IPS-18c (cell line): ENCODE measurements around the gene COL26A1.
"Not testable (repeated sequence)": the region's sequence is repeated elsewhere in the genome, so short reads cannot be mapped to it uniquely, and the experiment has no call there.

Source experiments
- H3K4me3 ChIP-seq: 2 replicates; pipeline ENCODE4 v1.7.0; 2013; ENCODE audit warnings: low read depth, mild to moderate bottlenecking, low read length, moderate library complexity; ENCODE audit not compliant: insufficient read depth
- H3K9me3 ChIP-seq: one replicate; pipeline ENCODE4 v1.6.1; 2013; ENCODE audit warnings: mild to moderate bottlenecking, low read length, moderate library complexity; ENCODE audit not compliant: control insufficient read depth, insufficient read depth

Gene COL26A1

GRCh38 chr7:101502466-101503098 lies 139.9 kb downstream of the COL26A1 start:
- Histone ChIP-seq H3K9me3 (no peaks in the 10 kb centered on the region), H3K4me3 (no peak overlapping the region; the same call in 1 of the 2 replicates)

GRCh38 chr7:101505510-101505909 lies 142.8 kb downstream of the COL26A1 start:
- H3K9me3 ChIP-seq, H3K4me3 ChIP-seq: not testable (repeated sequence)

GRCh38 chr7:101506531-101506930 lies 143.9 kb downstream of the COL26A1 start:
- Histone ChIP-seq H3K4me3 (no peak overlapping the region), H3K9me3 (no peaks in the 10 kb centered on the region)

GRCh38 chr7:101507327-101507726 lies 144.7 kb downstream of the COL26A1 start:
- no peak overlapping the region for H3K4me3 ChIP-seq
- no peaks in the 10 kb centered on the region for H3K9me3 ChIP-seq

- Histone ChIP-seq H3K4me3 (no peak overlapping the region), H3K9me3 (no peaks in the 10 kb centered on the region)
Observed at GRCh38 chr7:101507791-101508252, 145.1 kb downstream of the COL26A1 start.

GRCh38 chr7:101510297-101510696 lies 147.6 kb downstream of the COL26A1 start:
- Histone ChIP-seq H3K4me3 (no peak overlapping the region), H3K9me3 (no peaks in the 10 kb centered on the region)

- no peak overlapping the region for H3K4me3 ChIP-seq
- no peaks in the 10 kb centered on the region for H3K9me3 ChIP-seq
Observed at GRCh38 chr7:101511965-101512364, 149.3 kb downstream of the COL26A1 start.

- H3K9me3 ChIP-seq = no peaks in the 10 kb centered on the region
- no peak overlapping the region for H3K4me3 ChIP-seq
Observed at GRCh38 chr7:101516851-101517250, 154.2 kb downstream of the COL26A1 start.

- Histone ChIP-seq H3K9me3 (no peaks in the 10 kb centered on the region), H3K4me3 (no peak overlapping the region)
Observed at GRCh38 chr7:101517304-101517703, 154.6 kb downstream of the COL26A1 start.

GRCh38 chr7:101518336-101518735 lies 155.7 kb downstream of the COL26A1 start:
- Histone ChIP-seq H3K9me3 (no peaks in the 10 kb centered on the region), H3K4me3 (no peak overlapping the region)

- Histone ChIP-seq H3K4me3 (no peak overlapping the region), H3K9me3 (no peaks in the 10 kb centered on the region)
Observed at GRCh38 chr7:101519324-101520023, 156.8 kb downstream of the COL26A1 start.

- Histone ChIP-seq H3K9me3 (no peaks in the 10 kb centered on the region), H3K4me3 (no peak overlapping the region)
Observed at GRCh38 chr7:101521430-101521925, 158.8 kb downstream of the COL26A1 start.

GRCh38 chr7:101522021-101522420 lies 159.3 kb downstream of the COL26A1 start:
- Histone ChIP-seq H3K9me3 (no peaks in the 10 kb centered on the region), H3K4me3 (no peak overlapping the region)

- Histone ChIP-seq H3K9me3 (no peaks in the 10 kb centered on the region), H3K4me3 (no peak overlapping the region)
Observed at GRCh38 chr7:101527844-101528667, 165.4 kb downstream of the COL26A1 start.

GRCh38 chr7:101529560-101529959 lies 166.9 kb downstream of the COL26A1 start:
- no peaks in the 10 kb centered on the region for H3K9me3 ChIP-seq

GRCh38 chr7:101531726-101532357 lies 169.2 kb downstream of the COL26A1 start:
- H3K4me3 ChIP-seq = no peak overlapping the region
- H3K9me3 ChIP-seq = no peaks in the 10 kb centered on the region

More at GRCh38 chr7:101529560-101529959, 166.9 kb downstream of the COL26A1 start:
- H3K4me3 ChIP-seq = no peak overlapping the region

- no peak overlapping the region for H3K4me3 ChIP-seq
- H3K9me3 ChIP-seq = no peaks in the 10 kb centered on the region
Observed at GRCh38 chr7:101532400-101533102, 169.9 kb downstream of the COL26A1 start.
